HPDE6-E6E7 (cell line): Measurements from ENCODE around the gene CTNS.
"Not testable (repeated sequence)": the region's sequence is repeated elsewhere in the genome, so short reads cannot be mapped to it uniquely, and the experiment has no call there.

Experiments used
- DNase-seq: peaks from one replicate; pipeline ENCODE4 v3.0.0; 2011; ENCODE audit warnings: missing footprints; ENCODE audit errors: extremely low spot score

The CTNS gene

GRCh38 chr17:3685174-3685573 lies 48.6 kb downstream of the CTNS start:
- no peak for DNase-seq

GRCh38 chr17:3688027-3688553 lies 51.5 kb downstream of the CTNS start:
- no peak for DNase-seq

- DNase-seq: no peak
Measured at GRCh38 chr17:3688852-3689261, 52.3 kb downstream of the CTNS start.

GRCh38 chr17:3689262-3690093 lies 52.9 kb downstream of the CTNS start:
- DNase-seq: no peak

- DNase-seq: no peak
Measured at GRCh38 chr17:3690094-3690715, 53.6 kb downstream of the CTNS start.

- no peak for DNase-seq
Measured at GRCh38 chr17:3691617-3692067, 55.1 kb downstream of the CTNS start.

GRCh38 chr17:3692346-3692745 lies 55.8 kb downstream of the CTNS start:
- no peak for DNase-seq

- no peak for DNase-seq
Measured at GRCh38 chr17:3693141-3693540, 56.6 kb downstream of the CTNS start.

- DNase-seq: no peak
Measured at GRCh38 chr17:3693829-3694231, 57.3 kb downstream of the CTNS start.

- no peak for DNase-seq
Measured at GRCh38 chr17:3695129-3695722, 58.7 kb downstream of the CTNS start.

- DNase-seq: no peak
Measured at GRCh38 chr17:3695723-3696411, 59.3 kb downstream of the CTNS start, which contains the start of gene P2RX5. P2RX5 (minus strand) TSS chr17:3696155; CDS start chr17:3696005, 150 bp downstream.

- DNase-seq: no peak
Measured at GRCh38 chr17:3697103-3697476, 60.5 kb downstream of the CTNS start.

GRCh38 chr17:3698139-3698538 lies 61.6 kb downstream of the CTNS start:
- no peak for DNase-seq

- DNase-seq: no peak
Measured at GRCh38 chr17:3699951-3700350, 63.4 kb downstream of the CTNS start.

- not testable (repeated sequence) for DNase-seq
Measured at GRCh38 chr17:3702041-3702539, 65.5 kb downstream of the CTNS start.

- no peak for DNase-seq
Measured at GRCh38 chr17:3704931-3705717, 68.6 kb downstream of the CTNS start.

- not testable (repeated sequence) for DNase-seq
Measured at GRCh38 chr17:3705718-3705984, 69.1 kb downstream of the CTNS start.

GRCh38 chr17:3708366-3708765 lies 71.8 kb downstream of the CTNS start:
- no peak for DNase-seq

GRCh38 chr17:3710951-3711383 lies 74.4 kb downstream of the CTNS start:
- DNase-seq: no peak
